GM12878 (cell line): ENCODE results near the gene PPP6R2. TPM values are rescaled to one million over a fixed set of nuclear protein-coding genes. Genes with fewer than 3 reads are reported as not detected.

Source experiments
- BACH1 ChIP-seq: fragments of 450-650 bp; IDR thresholded peaks from 2 replicates; pipeline ENCODE4 v1.6.1; 2017; ENCODE audit warnings: mild to moderate bottlenecking, borderline replicate concordance
- CREM ChIP-seq: IDR thresholded peaks from 2 replicates; pipeline ENCODE4 v1.6.1; 2014; ENCODE audit warnings: antibody characterized with exemption, low read depth
- NR2C2 ChIP-seq: IDR thresholded peaks from 2 replicates; pipeline ENCODE4 v1.6.1; 2011; ENCODE audit warnings: borderline replicate concordance, low read depth; ENCODE audit not compliant: control insufficient read depth, insufficient read length
- NRF1 ChIP-seq: conservative IDR thresholded peaks from 2 replicates; pipeline ENCODE4 v1.6.1; 2011; ENCODE audit warnings: mild to moderate bottlenecking, low read depth, low read length, improper control_type of control experiment
- RBBP5 ChIP-seq: fragments of 200-600 bp; sonication (generic); conservative IDR thresholded peaks from 2 replicates; pipeline ENCODE4 v1.6.1; 2016
- SRF ChIP-seq, 2 experiments: IDR thresholded peaks; 2 replicates each; pipeline ENCODE4 v1.6.1; 2011; ENCODE audit warnings: low read depth in 2 of 2, low read length in 2 of 2, mild to moderate bottlenecking in 1 of 2, moderate library complexity in 1 of 2
- SUZ12 ChIP-seq: fragments of 200-600 bp; sonication (generic); IDR thresholded peaks from one replicate; pipeline ENCODE4 v1.6.1; 2018; ENCODE audit warnings: antibody characterized with exemption, mild to moderate bottlenecking; ENCODE audit not compliant: unreplicated experiment
- TARDBP ChIP-seq: IDR thresholded peaks from 2 replicates; pipeline ENCODE4 v1.6.1; 2016; ENCODE audit warnings: borderline replicate concordance
- ZNF24 ChIP-seq: fragments of 450-650 bp; IDR thresholded peaks from 2 replicates; pipeline ENCODE4 v1.6.1; 2017; ENCODE audit warnings: antibody characterized with exemption, mild to moderate bottlenecking
- polyA plus RNA-seq, 11 experiments: library from polyadenylated mRNA; depleted of rRNA in 4 of 11; unstranded in 6 of 11; stranded (reverse) in 5 of 11; fragments of >200 nt; fragmentation: Nextera tagmentation in 4 of 11; fragmentation: Illumina TruSeq in 1 of 11; extraction: Ambion mirVana in 4 of 11; extraction: Trizol in 1 of 11; gene quantifications; 1 replicate in 1 of 11; 2 replicates in 10 of 11; pipeline versions ENCODE4 v1.2.1 to v1.2.3, GENCODE V29; 2011 to 2016; ENCODE audit warnings: inconsistent platforms in 2 of 11, missing spikeins in 2 of 11, low read depth in 1 of 11
- total RNA-seq, 4 experiments: library from RNA; depleted of rRNA in 3 of 4; stranded (reverse); fragments of >200 nt in 3 of 4; fragmentation: Illumina TruSeq in 1 of 4; extraction: Trizol in 1 of 4; gene quantifications; 2 replicates each; pipeline versions ENCODE4 v1.2.1 to v1.2.3, GENCODE V29; 2013 to 2021
- TF ChIP-seq, protein P1 (sequence below), 3 experiments: IDR thresholded peaks in 2 of 3; conservative IDR thresholded peaks in 1 of 3; 2 replicates each; pipeline ENCODE4 v1.5.1; 2011; ENCODE audit warnings: low read depth in 3 of 3, low read length in 3 of 3, mild to moderate bottlenecking in 3 of 3, control low read depth in 2 of 3, moderate library complexity in 2 of 3, inconsistent platforms in 1 of 3, mixed read lengths in 1 of 3; ENCODE audit not compliant: control insufficient read depth in 2 of 3, insufficient read depth in 1 of 3; ENCODE audit errors: extremely low read depth in 1 of 3
- TF ChIP-seq, protein P2 (sequence below): IDR thresholded peaks from 2 replicates; pipeline ENCODE4 v1.6.1; 2011; ENCODE audit warnings: low read depth, low read length, improper control_type of control experiment, borderline replicate concordance

The PPP6R2 gene
- total and polyA plus RNA-seq, 10 of the 15 experiments (the other 5 are each of a cell fraction or from before 2014, with no cell fraction given), result 0.29 to 52.6 (median 25.4) TPM

GRCh38 chr22:50298266-50298637 is 44.9 kb upstream of the PPP6R2 start (continued):
- no peak for TF ChIP-seq NR2C2
- no peak for TF ChIP-seq BACH1
- TF ChIP-seq, protein P1, sequence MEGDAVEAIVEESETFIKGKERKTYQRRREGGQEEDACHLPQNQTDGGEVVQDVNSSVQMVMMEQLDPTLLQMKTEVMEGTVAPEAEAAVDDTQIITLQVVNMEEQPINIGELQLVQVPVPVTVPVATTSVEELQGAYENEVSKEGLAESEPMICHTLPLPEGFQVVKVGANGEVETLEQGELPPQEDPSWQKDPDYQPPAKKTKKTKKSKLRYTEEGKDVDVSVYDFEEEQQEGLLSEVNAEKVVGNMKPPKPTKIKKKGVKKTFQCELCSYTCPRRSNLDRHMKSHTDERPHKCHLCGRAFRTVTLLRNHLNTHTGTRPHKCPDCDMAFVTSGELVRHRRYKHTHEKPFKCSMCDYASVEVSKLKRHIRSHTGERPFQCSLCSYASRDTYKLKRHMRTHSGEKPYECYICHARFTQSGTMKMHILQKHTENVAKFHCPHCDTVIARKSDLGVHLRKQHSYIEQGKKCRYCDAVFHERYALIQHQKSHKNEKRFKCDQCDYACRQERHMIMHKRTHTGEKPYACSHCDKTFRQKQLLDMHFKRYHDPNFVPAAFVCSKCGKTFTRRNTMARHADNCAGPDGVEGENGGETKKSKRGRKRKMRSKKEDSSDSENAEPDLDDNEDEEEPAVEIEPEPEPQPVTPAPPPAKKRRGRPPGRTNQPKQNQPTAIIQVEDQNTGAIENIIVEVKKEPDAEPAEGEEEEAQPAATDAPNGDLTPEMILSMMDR (IDR thresholded peaks at IDR 0.05 in 2 of 3, conservative IDR thresholded peaks at IDR 0.05 in 1 of 3; ENCODE audit: control insufficient read depth in 2 of 3, extremely low read depth in 1 of 3, insufficient read depth in 1 of 3, low read depth in 3 of 3, low read length in 3 of 3), result no peak
- TF ChIP-seq NRF1, result no peak
- no peak for TF ChIP-seq ZNF24
- no peak for TF ChIP-seq SUZ12
- TF ChIP-seq, protein P2, sequence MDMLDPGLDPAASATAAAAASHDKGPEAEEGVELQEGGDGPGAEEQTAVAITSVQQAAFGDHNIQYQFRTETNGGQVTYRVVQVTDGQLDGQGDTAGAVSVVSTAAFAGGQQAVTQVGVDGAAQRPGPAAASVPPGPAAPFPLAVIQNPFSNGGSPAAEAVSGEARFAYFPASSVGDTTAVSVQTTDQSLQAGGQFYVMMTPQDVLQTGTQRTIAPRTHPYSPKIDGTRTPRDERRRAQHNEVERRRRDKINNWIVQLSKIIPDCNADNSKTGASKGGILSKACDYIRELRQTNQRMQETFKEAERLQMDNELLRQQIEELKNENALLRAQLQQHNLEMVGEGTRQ, result no peak
- TF ChIP-seq CREM, result no peak
- TF ChIP-seq RBBP5, result no peak
- TF ChIP-seq TARDBP, result no peak
- no peak for TF ChIP-seq SRF (IDR thresholded peaks at IDR 0.05; ENCODE audit: low read depth in 2 of 2, low read length in 2 of 2)
